Stimulated activated CD8-positive, alpha-beta memory T cell treated with anti-CD3 and anti-CD28 coated beads, Interleukin-15, amount 100 ng/mL, for 4 hours (primary cell): ENCODE results near the gene RSF1.

Experiments
- DNase-seq, 2 donors: peaks; one replicate each; pipeline ENCODE4 v3.0.0-alpha.2; 2020; ENCODE audit warnings: low read depth in 2 of 2

The RSF1 gene

DNA sequence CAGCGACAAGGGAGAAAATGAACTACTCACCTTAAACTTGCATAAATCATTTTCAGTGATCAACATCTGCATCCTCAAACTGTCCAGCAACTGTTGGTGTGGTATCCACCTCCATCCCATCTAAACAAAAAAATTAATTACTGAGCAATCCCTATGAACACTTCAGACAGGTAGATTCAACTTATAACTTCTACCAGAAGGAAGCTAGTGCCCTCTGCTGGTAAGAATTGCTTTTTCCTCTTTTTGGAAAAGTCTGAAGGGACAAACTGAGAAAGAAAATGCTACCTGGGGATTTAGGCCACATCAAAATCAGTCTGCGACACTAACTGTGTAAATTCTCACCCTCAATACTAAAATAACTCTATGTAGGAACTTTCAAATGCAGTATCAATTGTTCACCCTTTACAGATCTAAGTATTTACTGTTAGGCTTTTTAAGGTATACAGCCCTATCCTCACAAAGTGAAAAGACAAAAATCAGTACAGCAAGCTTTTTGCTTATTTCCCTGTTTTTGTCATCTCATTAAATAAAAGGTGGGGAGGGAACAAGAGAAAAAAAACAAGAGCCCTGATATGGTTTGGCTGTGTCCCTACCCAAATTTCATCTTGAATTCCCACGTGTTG is 200.8 kb downstream of the RSF1 start:
- no peak for DNase-seq

DNA sequence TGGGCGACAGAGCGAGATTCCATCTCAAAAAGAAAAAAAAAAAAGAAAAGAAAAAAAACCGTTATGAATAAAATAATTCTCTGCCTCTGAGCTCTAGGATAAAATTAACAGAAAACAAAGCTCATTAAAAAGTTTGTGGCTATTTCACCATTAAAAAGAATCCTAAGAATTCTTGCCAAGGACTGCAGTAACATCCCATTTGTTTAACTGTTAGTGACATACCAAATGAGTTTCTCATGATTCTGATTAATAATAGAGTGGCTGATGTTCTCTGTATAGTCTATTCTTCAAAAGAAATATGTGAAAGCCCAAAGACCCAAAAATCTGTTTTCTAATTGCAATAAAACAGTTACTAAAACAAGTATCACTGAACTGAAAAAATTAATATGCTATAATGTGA is 202.6 kb downstream of the RSF1 start:
- no peak for DNase-seq

DNA sequence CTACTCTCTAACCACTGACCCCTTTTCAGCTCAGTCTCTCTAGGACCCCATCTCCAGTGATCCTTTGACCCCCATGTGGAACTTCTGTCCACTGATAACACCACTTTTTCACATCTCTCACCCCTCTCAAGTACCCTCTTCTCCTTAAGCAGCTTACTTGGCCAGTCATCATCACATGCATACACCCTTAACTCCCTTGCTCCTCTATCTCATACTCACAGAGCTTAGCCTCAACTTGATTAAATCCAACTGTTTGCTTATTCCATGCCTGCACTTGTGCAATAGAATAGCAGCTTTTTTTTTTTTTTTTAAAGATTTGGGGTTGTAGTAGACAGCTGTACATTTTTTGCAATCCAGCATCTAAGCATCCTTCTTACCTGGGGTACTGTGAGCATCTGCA is 208.6 kb downstream of the RSF1 start:
- no peak for DNase-seq
